Measurements from ENCODE around the gene TMEM89. TPM values are rescaled to one million over a fixed set of nuclear protein-coding genes. Genes with fewer than 3 reads are reported as not detected.

TMEM89 gene
- total and polyA plus RNA-seq, 2 of the 13 experiments (the other 11 are each of a cell fraction or from before 2014, with no cell fraction given): 0.31 to 0.59 TPM

- H2AFZ ChIP-seq (ENCODE audit: low read length): no peak overlapping the region
- ATAC-seq (peak; percentile 26), DNase-seq (ENCODE audit: low spot score) (peak; percentile 32), FAIRE-seq (no peak)
- no peaks in the 10 kb centered on the region for H3K27me3 ChIP-seq (ENCODE audit: control insufficient read depth in 1 of 2, insufficient read depth in 2 of 2, low read length in 2 of 2)
- no peaks in the 10 kb centered on the region for H3K9me3 ChIP-seq (ENCODE audit: low read length)
- 10% methylated on average over 4 of the region's 12 CpGs for WGBS (ENCODE audit: low lambda C conversion rate)
- BruUV-seq (replicated peaks): no TSS peak
- peaks cover 75% of the 10 kb centered on the region for H3K4me1 ChIP-seq (ENCODE audit: insufficient read depth, low read length)
- ChIA-PET CTCF (ENCODE audit: low intra/inter-chr PET ratio, low total read pairs) (no interaction called here), POLR2A (interaction anchor here (0.9 kb wide), 1 partner anchor 64 kb away, joined by 3 read pairs; the partner anchor contains the start of gene SLC26A6)
- intact Hi-C loops (cut with micrococcal nuclease; ENCODE audit: unreplicated experiment): no loop called here
- no peaks in the 10 kb centered on the region for H3K79me2 ChIP-seq (ENCODE audit: insufficient read depth, low read length)
- no peak overlapping the region for H3K9ac ChIP-seq (ENCODE audit: insufficient read depth, low read depth, low read length)
- peak overlapping the region; percentile 62 for H3K4me2 ChIP-seq (ENCODE audit: low read depth, low read length)
- no peaks in the 10 kb centered on the region for H4K20me1 ChIP-seq (ENCODE audit: insufficient read depth, low read length)
- no peaks in the 10 kb centered on the region for H3K36me3 ChIP-seq (replicated peaks in 1 of 2; ENCODE audit: control insufficient read depth in 1 of 2, insufficient read depth in 2 of 2, low read length in 2 of 2)
- H3K27ac ChIP-seq (ENCODE audit: extremely low read length, insufficient read depth, low read length): no peak overlapping the region
- in situ Hi-C loops (cut with HindIII; ENCODE audit: extremely low pct_ligation_motif_present, low pct_unique_long_range_greater_than_20kb): no loop called here
- peak overlapping the region in 2 of 3 experiments; percentile 18 to 37; a peak in 2 of 6 replicates for H3K4me3 ChIP-seq (replicated peaks in 1 of 3; ENCODE audit: insufficient read depth in 1 of 3, low read depth in 2 of 3, low read length in 3 of 3)
- TF ChIP-seq ZNF44 (CRISPR knock-in tag; IDR thresholded peaks at IDR 0.05) (0 out of 2 replicates have a peak, but pooled peaks have one; percentile 31), ZNF333 (CRISPR knock-in tag; IDR thresholded peaks at IDR 0.05; ENCODE audit: borderline replicate concordance) (no peak), NFKB2 (CRISPR knock-in tag; IDR thresholded peaks at IDR 0.05; ENCODE audit: borderline replicate concordance) (0 out of 2 replicates have a peak, but pooled peaks have one; percentile 24), NR2F2 (IDR thresholded peaks at IDR 0.05; ENCODE audit: borderline replicate concordance, low read depth) (peak; percentile 77), ZNF207 (IDR thresholded peaks at IDR 0.05; ENCODE audit: borderline replicate concordance) (no peak), ATRX (CRISPR knock-in tag; IDR thresholded peaks at IDR 0.05; ENCODE audit: borderline replicate concordance) (no peak), ATF7 (IDR thresholded peaks at IDR 0.05) (no peak), ATF7 (CRISPR knock-in tag; IDR thresholded peaks at IDR 0.05) (0 out of 2 replicates have a peak, but pooled peaks have one; percentile 23), SP5 (CRISPR knock-in tag; IDR thresholded peaks at IDR 0.05; ENCODE audit: borderline replicate concordance, low read depth) (0 out of 2 replicates have a peak, but pooled peaks have one; percentile 24), ZNF768 (CRISPR knock-in tag; IDR thresholded peaks at IDR 0.05) (peak; percentile 6; the same call in 1 of the 2 replicates), ZC3H13 (CRISPR knock-in tag; IDR thresholded peaks at IDR 0.05) (no peak), EZH2 (conservative IDR thresholded peaks at IDR 0.05; ENCODE audit: low read depth, low read length) (no peak), ZBTB20 (CRISPR knock-in tag; IDR thresholded peaks at IDR 0.05; ENCODE audit: borderline replicate concordance, low read depth) (no peak), ZNF598 (CRISPR knock-in tag; IDR thresholded peaks at IDR 0.05; ENCODE audit: borderline replicate concordance) (0 out of 2 replicates have a peak, but pooled peaks have one; percentile 45), SALL1 (CRISPR knock-in tag; IDR thresholded peaks at IDR 0.05) (peak; percentile 59), TARDBP (CRISPR knock-in tag; IDR thresholded peaks at IDR 0.05) (no peak), MYC (CRISPR knock-in tag; IDR thresholded peaks at IDR 0.05; ENCODE audit: borderline replicate concordance) (peak; percentile 23; the same call in 1 of the 2 replicates), THAP11 (CRISPR knock-in tag; IDR thresholded peaks at IDR 0.05) (no peak), EEA1 (CRISPR knock-in tag; IDR thresholded peaks at IDR 0.05; ENCODE audit: borderline replicate concordance) (no peak), THAP7 (CRISPR knock-in tag; IDR thresholded peaks at IDR 0.05) (no peak), HNF4A (CRISPR knock-in tag; IDR thresholded peaks at IDR 0.05) (peak; percentile 48; the same call in 1 of the 2 replicates)
- TF ChIP-seq, protein P1, sequence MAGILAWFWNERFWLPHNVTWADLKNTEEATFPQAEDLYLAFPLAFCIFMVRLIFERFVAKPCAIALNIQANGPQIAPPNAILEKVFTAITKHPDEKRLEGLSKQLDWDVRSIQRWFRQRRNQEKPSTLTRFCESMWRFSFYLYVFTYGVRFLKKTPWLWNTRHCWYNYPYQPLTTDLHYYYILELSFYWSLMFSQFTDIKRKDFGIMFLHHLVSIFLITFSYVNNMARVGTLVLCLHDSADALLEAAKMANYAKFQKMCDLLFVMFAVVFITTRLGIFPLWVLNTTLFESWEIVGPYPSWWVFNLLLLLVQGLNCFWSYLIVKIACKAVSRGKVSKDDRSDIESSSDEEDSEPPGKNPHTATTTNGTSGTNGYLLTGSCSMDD (CRISPR knock-in tag; IDR thresholded peaks at IDR 0.05): no peak
- TF ChIP-seq, protein P2, sequence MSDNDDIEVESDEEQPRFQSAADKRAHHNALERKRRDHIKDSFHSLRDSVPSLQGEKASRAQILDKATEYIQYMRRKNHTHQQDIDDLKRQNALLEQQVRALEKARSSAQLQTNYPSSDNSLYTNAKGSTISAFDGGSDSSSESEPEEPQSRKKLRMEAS (IDR thresholded peaks at IDR 0.05): 0 out of 2 replicates have a peak, but pooled peaks have one; percentile 31
These were observed 49.6 kb downstream of the TMEM89 start for GRCh38 chr3:48571938-48572337.
